Transverse colon (tissue), 3 donors: ENCODE measurements around the gene PCDHGA12.
"Not testable (repeated sequence)": the region's sequence is repeated elsewhere in the genome, so short reads cannot be mapped to it uniquely, and the experiment has no call there.

Experiments
- CTCF ChIP-seq, 5 experiments: fragments of 200-600 bp in 3 of 5; fragments of 450-650 bp in 2 of 5; sonication (generic) in 3 of 5; IDR thresholded peaks; 1 replicate in 2 of 5; 2 replicates in 3 of 5; pipeline ENCODE4 v1.5.1; 2016 to 2017; ENCODE audit warnings: antibody characterized with exemption in 5 of 5, inconsistent platforms in 3 of 5, mild to moderate bottlenecking in 2 of 5, moderate library complexity in 1 of 5
- POLR2A ChIP-seq: fragments of 450-650 bp; IDR thresholded peaks from one replicate; pipeline ENCODE4 v1.6.1; 2016; ENCODE audit warnings: antibody characterized with exemption, mild to moderate bottlenecking, moderate library complexity

- TF ChIP-seq CTCF (IDR thresholded peaks at IDR 0.05); POLR2A: not testable (repeated sequence)
These were observed 35.7 kb upstream of the PCDHGA12 start for GRCh38 chr5:141394401-141395187.
